ENCODE measurements around the gene DHCR24. TPM values are rescaled to one million over a fixed set of nuclear protein-coding genes. Genes with fewer than 3 reads are reported as not detected.

DHCR24 gene
- total and polyA plus RNA-seq, 2 experiments from 2014 or later: 124 to 453 TPM

DNA sequence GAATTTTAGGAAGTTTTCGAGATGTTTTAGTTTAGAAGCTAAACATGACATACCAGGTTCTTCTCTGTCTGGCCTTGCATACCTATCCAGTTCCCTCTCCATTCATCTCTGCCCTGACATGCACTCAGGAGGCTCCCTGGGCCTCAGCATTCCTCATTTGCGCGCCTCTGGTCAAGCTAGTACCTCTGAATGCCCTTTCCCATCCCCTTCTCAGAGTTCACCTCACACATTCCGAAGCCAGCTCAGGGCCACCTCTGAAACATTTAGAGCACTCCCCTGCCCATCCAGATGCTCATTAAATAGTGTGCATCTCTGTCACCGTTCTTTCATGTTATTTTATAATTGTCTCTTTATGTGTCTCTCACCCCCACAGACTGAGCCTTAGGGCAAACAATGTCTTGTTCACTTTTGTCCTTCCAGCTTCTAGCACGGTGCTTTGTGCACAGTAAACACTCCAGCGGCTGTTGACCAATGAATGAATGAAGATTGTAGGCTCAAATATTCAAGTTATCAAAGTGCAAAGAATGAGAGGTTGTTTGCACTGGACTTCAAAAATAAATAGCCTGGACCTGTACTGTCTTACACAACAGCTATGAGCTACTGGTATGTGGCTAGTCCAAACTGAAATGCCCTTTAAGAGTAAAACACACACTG, 1.2 kb upstream of the DHCR24 start:
- DNase-seq (ENCODE audit: low spot score) (peak; percentile 66), ATAC-seq (peak; percentile 10)
- H3K4me2 ChIP-seq: peak overlapping the region; percentile 98
- Mint-ChIP-seq H3K27ac (peak overlapping the region; percentile 45; the same call in 1 of the 2 replicates), H3K9me3 (no peaks in the 10 kb centered on the region), H3K36me3 (ENCODE audit: low read depth) (peaks cover 32% of the 10 kb centered on the region), H3K4me3 (peak overlapping the region; percentile 99), H3K4me1 (peaks cover 37% of the 10 kb centered on the region), H3K27me3 (ENCODE audit: insufficient read depth, low read depth, poor library complexity) (peaks cover 11% of the 10 kb centered on the region)
- H3K36me3 ChIP-seq (ENCODE audit: insufficient read depth): peaks cover 20% of the 10 kb centered on the region
- TF ChIP-seq POLR2AphosphoS5 (IDR thresholded peaks at IDR 0.05; ENCODE audit: low read depth) (peak; percentile 42; the same call in 1 of the 2 replicates), STAT1 (IDR thresholded peaks at IDR 0.05; ENCODE audit: unreplicated experiment) (no peak), EZH2phosphoT487 (IDR thresholded peaks at IDR 0.05; ENCODE audit: unreplicated experiment) (no peak), ZNF114 (CRISPR knock-in tag; IDR thresholded peaks at IDR 0.05) (no peak), JUNB (IDR thresholded peaks at IDR 0.05; ENCODE audit: unreplicated experiment) (no peak), ZNF462 (CRISPR knock-in tag; IDR thresholded peaks at IDR 0.05) (no peak), REST (IDR thresholded peaks at IDR 0.05; ENCODE audit: unreplicated experiment) (no peak), NANOG (IDR thresholded peaks at IDR 0.05; ENCODE audit: borderline replicate concordance) (no peak), CTCF (conservative IDR thresholded peaks at IDR 0.05; ENCODE audit: low read depth in 2 of 2) (no peak)
- H2AFZ ChIP-seq: no peak overlapping the region
- H3K27ac ChIP-seq (ENCODE audit: low read depth): peak overlapping the region; percentile 94; the same call in 1 of the 2 replicates
- no peaks in the 10 kb centered on the region for H3K9me2 ChIP-seq (ENCODE audit: insufficient read depth)
- peaks cover 38% of the 10 kb centered on the region for H3K79me2 ChIP-seq (replicated peaks; ENCODE audit: insufficient read depth)
- no peaks in the 10 kb centered on the region for H3F3A ChIP-seq (replicated peaks; ENCODE audit: low read depth)
- peaks cover 37% of the 10 kb centered on the region for H3K4me1 ChIP-seq (ENCODE audit: insufficient read depth)
- no peaks in the 10 kb centered on the region for H3K27me3 ChIP-seq (ENCODE audit: insufficient read depth)
- peak overlapping the region; percentile 97 for H3K4me3 ChIP-seq
- peaks cover 32% of the 10 kb centered on the region for H4K20me1 ChIP-seq (replicated peaks; ENCODE audit: insufficient read depth)
